Stimulated activated memory B cell treated with anti-CD40 and anti-IgM and Interleukin-4, amounts not matched to agents 10 μg/mL and 1 μg/mL and 100 μg/mL, for 72 hours (primary cell): Measurements from ENCODE around the gene COX6A1.
"Not testable (repeated sequence)": the region's sequence is repeated elsewhere in the genome, so short reads cannot be mapped to it uniquely, and the experiment has no call there.

ENCODE experiments used
- ATAC-seq: fragments of 150-1000 bp; cut with Tn5 transposase; 2 replicates; pipeline ENCODE4 v1.10.0; 2021
- H3K27ac Mint-ChIP-seq: one replicate; pipeline ENCODE4 v1.8.0; 2022; ENCODE audit warnings: mild to moderate bottlenecking, mixed read lengths
- H3K27me3 Mint-ChIP-seq: one replicate; pipeline ENCODE4 v1.8.0; 2022; ENCODE audit warnings: mixed read lengths
- H3K36me3 Mint-ChIP-seq: one replicate; pipeline ENCODE4 v1.8.0; 2022; ENCODE audit warnings: mixed read lengths
- H3K4me1 Mint-ChIP-seq: one replicate; pipeline ENCODE4 v1.8.0; 2022; ENCODE audit warnings: mixed read lengths
- H3K4me3 Mint-ChIP-seq: one replicate; pipeline ENCODE4 v1.8.0; 2022; ENCODE audit warnings: mild to moderate bottlenecking, moderate library complexity, mixed read lengths
- H3K9me3 Mint-ChIP-seq: one replicate; pipeline ENCODE4 v1.8.0; 2022; ENCODE audit warnings: mixed read lengths

Gene COX6A1

GRCh38 chr12:120447992-120448391 lies 10.1 kb downstream of the COX6A1 start:
- no peaks in the 10 kb centered on the region for H3K9me3 Mint-ChIP-seq
- peaks cover 30% of the 10 kb centered on the region for H3K4me1 Mint-ChIP-seq
- no peaks in the 10 kb centered on the region for H3K36me3 Mint-ChIP-seq
- no peak for ATAC-seq
- no peaks in the 10 kb centered on the region for H3K27me3 Mint-ChIP-seq
- H3K27ac Mint-ChIP-seq: peak overlapping the region; percentile 92
- H3K4me3 Mint-ChIP-seq: peak overlapping the region; percentile 86

- not testable (repeated sequence) for H3K27ac Mint-ChIP-seq
Measured at GRCh38 chr12:120452524-120452923, 14.6 kb downstream of the COX6A1 start.

GRCh38 chr12:120453060-120453750 lies 15.3 kb downstream of the COX6A1 start:
- no peaks in the 10 kb centered on the region for H3K27me3 Mint-ChIP-seq
- H3K4me3 Mint-ChIP-seq: no peak overlapping the region
- H3K9me3 Mint-ChIP-seq: no peaks in the 10 kb centered on the region
- peaks cover 24% of the 10 kb centered on the region for H3K36me3 Mint-ChIP-seq
- no peak for ATAC-seq
- peaks cover 17% of the 10 kb centered on the region for H3K4me1 Mint-ChIP-seq
- H3K27ac Mint-ChIP-seq: peak overlapping the region; percentile 19

More at GRCh38 chr12:120452524-120452923, 14.6 kb downstream of the COX6A1 start:
- not testable (repeated sequence) for H3K4me3 Mint-ChIP-seq, H3K27me3 Mint-ChIP-seq, H3K9me3 Mint-ChIP-seq, ATAC-seq
- H3K4me1 Mint-ChIP-seq: peaks cover 24% of the 10 kb centered on the region
- H3K36me3 Mint-ChIP-seq: peaks cover 24% of the 10 kb centered on the region

- Mint-ChIP-seq H3K27ac (peak overlapping the region; percentile 19), H3K36me3 (peaks cover 25% of the 10 kb centered on the region), H3K4me1 (peaks cover 14% of the 10 kb centered on the region), H3K4me3 (no peak overlapping the region), H3K9me3 (no peaks in the 10 kb centered on the region), H3K27me3 (no peaks in the 10 kb centered on the region)
- peak; percentile 60 for ATAC-seq
Measured at GRCh38 chr12:120453977-120454376, 16.1 kb downstream of the COX6A1 start.

- ATAC-seq: no peak
Measured at GRCh38 chr12:120455302-120455701, 17.4 kb downstream of the COX6A1 start.

GRCh38 chr12:120457133-120457532 lies 19.2 kb downstream of the COX6A1 start:
- H3K9me3 Mint-ChIP-seq: no peaks in the 10 kb centered on the region
- ATAC-seq: no peak
- no peak overlapping the region for H3K4me3 Mint-ChIP-seq
- H3K4me1 Mint-ChIP-seq: peaks cover 8% of the 10 kb centered on the region
- no peak overlapping the region for H3K27ac Mint-ChIP-seq
- H3K27me3 Mint-ChIP-seq: no peaks in the 10 kb centered on the region
- peaks cover 43% of the 10 kb centered on the region for H3K36me3 Mint-ChIP-seq

More at GRCh38 chr12:120455302-120455701, 17.4 kb downstream of the COX6A1 start:
- H3K36me3 Mint-ChIP-seq: peaks cover 36% of the 10 kb centered on the region
- peaks cover 8% of the 10 kb centered on the region for H3K4me1 Mint-ChIP-seq
- no peaks in the 10 kb centered on the region for H3K27me3 Mint-ChIP-seq
- peak overlapping the region; percentile 46 for H3K27ac Mint-ChIP-seq
- no peaks in the 10 kb centered on the region for H3K9me3 Mint-ChIP-seq
- no peak overlapping the region for H3K4me3 Mint-ChIP-seq

- peaks cover 66% of the 10 kb centered on the region for H3K36me3 Mint-ChIP-seq
- H3K27ac Mint-ChIP-seq: no peak overlapping the region
- no peak for ATAC-seq
- H3K9me3 Mint-ChIP-seq: no peaks in the 10 kb centered on the region
- peaks cover 8% of the 10 kb centered on the region for H3K4me1 Mint-ChIP-seq
- no peak overlapping the region for H3K4me3 Mint-ChIP-seq
- H3K27me3 Mint-ChIP-seq: no peaks in the 10 kb centered on the region
Measured at GRCh38 chr12:120460157-120460556, 22.2 kb downstream of the COX6A1 start.

- H3K36me3 Mint-ChIP-seq: peaks cover 56% of the 10 kb centered on the region
Measured at GRCh38 chr12:120462099-120462640, 24.3 kb downstream of the COX6A1 start.

GRCh38 chr12:120463712-120464111 lies 25.8 kb downstream of the COX6A1 start:
- no peak overlapping the region for H3K27ac Mint-ChIP-seq
- no peaks in the 10 kb centered on the region for H3K27me3 Mint-ChIP-seq
- no peak overlapping the region for H3K4me3 Mint-ChIP-seq
- peaks cover 54% of the 10 kb centered on the region for H3K36me3 Mint-ChIP-seq
- ATAC-seq: no peak
- peaks cover 40% of the 10 kb centered on the region for H3K4me1 Mint-ChIP-seq
- no peaks in the 10 kb centered on the region for H3K9me3 Mint-ChIP-seq

More at GRCh38 chr12:120462099-120462640, 24.3 kb downstream of the COX6A1 start:
- ATAC-seq: no peak
- no peak overlapping the region for H3K27ac Mint-ChIP-seq
- peaks cover 25% of the 10 kb centered on the region for H3K4me1 Mint-ChIP-seq
- H3K9me3 Mint-ChIP-seq: no peaks in the 10 kb centered on the region
- H3K27me3 Mint-ChIP-seq: no peaks in the 10 kb centered on the region
- H3K4me3 Mint-ChIP-seq: no peak overlapping the region

- H3K9me3 Mint-ChIP-seq: no peaks in the 10 kb centered on the region
- H3K36me3 Mint-ChIP-seq: peaks cover 40% of the 10 kb centered on the region
- H3K4me3 Mint-ChIP-seq: no peak overlapping the region
- H3K27ac Mint-ChIP-seq: no peak overlapping the region
- H3K27me3 Mint-ChIP-seq: no peaks in the 10 kb centered on the region
- H3K4me1 Mint-ChIP-seq: peaks cover 53% of the 10 kb centered on the region
- no peak for ATAC-seq
Measured at GRCh38 chr12:120465756-120466155, 27.8 kb downstream of the COX6A1 start.

- H3K27ac Mint-ChIP-seq: no peak overlapping the region
- no peak overlapping the region for H3K4me3 Mint-ChIP-seq
- ATAC-seq: no peak
- no peaks in the 10 kb centered on the region for H3K27me3 Mint-ChIP-seq
- H3K36me3 Mint-ChIP-seq: peaks cover 39% of the 10 kb centered on the region
- H3K9me3 Mint-ChIP-seq: no peaks in the 10 kb centered on the region
- H3K4me1 Mint-ChIP-seq: peaks cover 53% of the 10 kb centered on the region
Measured at GRCh38 chr12:120466560-120467315, 28.8 kb downstream of the COX6A1 start.

- H3K4me3 Mint-ChIP-seq: peak overlapping the region; percentile 91
- H3K9me3 Mint-ChIP-seq: no peaks in the 10 kb centered on the region
- no peak overlapping the region for H3K27ac Mint-ChIP-seq
- no peaks in the 10 kb centered on the region for H3K27me3 Mint-ChIP-seq
- H3K36me3 Mint-ChIP-seq: peaks cover 34% of the 10 kb centered on the region
- peaks cover 53% of the 10 kb centered on the region for H3K4me1 Mint-ChIP-seq
- ATAC-seq: no peak
Measured at GRCh38 chr12:120467439-120467838, 29.5 kb downstream of the COX6A1 start.

GRCh38 chr12:120468325-120468820 lies 30.5 kb downstream of the COX6A1 start:
- Mint-ChIP-seq H3K27ac (peak overlapping the region; percentile 90), H3K36me3 (peaks cover 25% of the 10 kb centered on the region), H3K4me3 (peak overlapping the region; percentile 91), H3K27me3 (no peaks in the 10 kb centered on the region), H3K4me1 (peaks cover 53% of the 10 kb centered on the region), H3K9me3 (no peaks in the 10 kb centered on the region)
- no peak for ATAC-seq

- H3K27me3 Mint-ChIP-seq: no peaks in the 10 kb centered on the region
- peaks cover 53% of the 10 kb centered on the region for H3K4me1 Mint-ChIP-seq
- H3K9me3 Mint-ChIP-seq: no peaks in the 10 kb centered on the region
- peaks cover 20% of the 10 kb centered on the region for H3K36me3 Mint-ChIP-seq
- peak overlapping the region; percentile 90 for H3K27ac Mint-ChIP-seq
- ATAC-seq: peak; percentile 80
- peak overlapping the region; percentile 91 for H3K4me3 Mint-ChIP-seq
Measured at GRCh38 chr12:120468821-120469449, 31.0 kb downstream of the COX6A1 start.
